UCSD-AML1 (cell line): ENCODE data around the gene TNFRSF4.
A peak's percentile ranks its signal among the peaks of the same experiment; 100 is the strongest.
"Not testable (repeated sequence)": the region's sequence is repeated elsewhere in the genome, so short reads cannot be mapped to it uniquely, and the experiment has no call there.

Experiments
- DNase-seq: peaks from one replicate; lab custom pipeline; 2025; ENCODE audit not compliant: unreplicated experiment; lab: John Stamatoyannopoulos, UW

Gene TNFRSF4

DNA sequence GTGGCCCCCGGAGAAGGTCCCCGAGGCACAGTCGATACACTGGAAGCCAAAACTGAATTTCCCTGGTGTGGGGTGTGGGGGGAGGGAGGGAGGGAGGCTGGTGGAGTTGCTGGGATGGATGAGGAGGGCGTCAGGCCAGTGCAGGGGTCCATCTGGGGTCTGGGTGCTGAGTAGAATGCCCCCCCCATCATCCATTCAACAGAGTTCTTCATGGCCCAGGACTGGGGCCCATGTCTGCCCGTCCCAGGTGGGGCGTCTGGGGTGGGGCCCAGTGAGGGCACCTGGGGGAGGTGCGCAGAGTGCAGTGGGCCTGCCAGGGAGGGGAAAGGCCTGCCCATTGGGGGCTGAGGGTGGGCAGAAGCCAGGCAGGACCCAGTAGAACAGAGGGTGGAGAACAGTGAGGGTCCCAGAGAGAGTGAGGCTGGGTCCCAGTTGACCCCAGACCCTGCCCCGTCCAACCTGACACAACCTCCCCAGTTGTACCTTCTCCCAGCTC lies 9.5 kb downstream of the TNFRSF4 start:
- DNase-seq: no peak

DNA sequence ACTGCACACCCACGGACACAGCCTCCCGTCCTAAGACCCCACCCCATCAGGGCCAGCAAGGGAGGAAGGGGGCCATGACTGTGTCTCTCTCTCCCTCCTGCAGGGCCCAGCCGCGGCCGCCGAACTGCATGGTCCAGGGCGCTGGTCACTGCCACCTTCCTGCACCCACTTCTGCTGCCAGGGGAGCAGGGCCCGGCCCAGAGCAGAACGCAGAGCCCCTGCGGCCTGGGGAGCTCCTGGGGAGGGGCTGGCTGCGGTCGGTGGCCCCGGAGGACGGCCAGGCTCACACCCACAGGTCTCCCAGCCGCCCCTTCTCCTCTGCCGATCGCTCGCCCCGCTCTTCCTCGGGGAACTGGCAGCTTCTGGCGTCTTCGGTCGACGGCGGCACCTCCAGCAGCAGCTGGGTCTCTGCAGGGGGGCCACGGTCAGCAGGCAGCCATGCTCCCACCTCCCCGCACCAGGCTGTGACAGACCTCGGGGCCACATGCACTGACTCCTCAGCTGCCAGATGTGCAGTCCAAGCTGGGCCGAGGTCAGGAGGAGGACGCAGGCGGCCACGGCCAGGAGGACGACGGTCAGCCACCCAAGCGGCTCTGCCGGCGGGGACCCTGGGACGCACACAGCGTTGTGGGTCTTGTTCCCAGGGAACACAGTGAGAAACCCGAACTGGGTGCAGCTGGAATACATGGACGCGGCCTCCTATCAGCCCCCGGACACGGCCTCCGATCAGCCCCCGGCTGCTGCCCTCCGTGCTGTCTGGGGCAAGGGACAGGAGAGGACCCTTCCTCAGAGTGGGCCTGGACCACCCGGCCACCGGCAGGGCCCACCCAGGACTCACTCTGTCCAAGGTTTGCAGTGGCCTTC lies 10.2 kb downstream of the TNFRSF4 start:
- no peak for DNase-seq

DNA sequence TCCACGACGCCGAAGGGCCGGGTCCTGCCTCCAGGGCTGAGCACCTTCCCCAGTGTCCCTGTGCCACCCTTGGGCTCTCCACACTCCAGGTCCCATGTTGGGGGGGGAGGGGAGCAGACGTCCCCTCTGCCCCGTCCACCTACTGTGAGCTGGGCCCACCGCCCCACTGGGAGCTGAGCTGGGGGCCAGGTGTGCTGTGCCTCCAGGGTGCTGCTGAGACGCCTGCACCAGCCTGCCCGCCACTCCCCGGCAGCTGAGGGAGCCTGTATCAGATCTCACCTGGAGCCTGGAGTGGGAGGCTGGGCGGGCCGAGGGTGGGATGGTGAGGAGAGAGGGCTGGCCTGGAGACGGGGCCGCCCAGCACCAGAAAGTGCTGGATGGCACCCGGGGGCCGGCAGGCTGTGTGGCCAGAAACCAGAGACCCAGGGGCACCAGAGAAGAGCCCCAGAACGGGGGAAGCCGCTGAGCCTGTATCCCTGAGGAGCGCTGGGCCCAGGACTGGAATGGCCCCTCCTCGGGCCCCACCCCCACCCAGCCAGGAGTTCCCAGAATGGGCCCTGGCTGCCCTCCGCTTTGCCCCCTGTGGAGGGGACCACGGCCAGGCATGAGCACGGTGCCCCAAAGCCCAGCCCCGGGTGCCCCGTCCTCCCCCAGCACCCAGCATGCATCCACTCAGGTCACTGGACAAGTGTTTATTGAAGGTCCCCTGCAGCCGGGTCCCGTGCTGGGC lies 11.0 kb downstream of the TNFRSF4 start:
- DNase-seq: no peak

DNA sequence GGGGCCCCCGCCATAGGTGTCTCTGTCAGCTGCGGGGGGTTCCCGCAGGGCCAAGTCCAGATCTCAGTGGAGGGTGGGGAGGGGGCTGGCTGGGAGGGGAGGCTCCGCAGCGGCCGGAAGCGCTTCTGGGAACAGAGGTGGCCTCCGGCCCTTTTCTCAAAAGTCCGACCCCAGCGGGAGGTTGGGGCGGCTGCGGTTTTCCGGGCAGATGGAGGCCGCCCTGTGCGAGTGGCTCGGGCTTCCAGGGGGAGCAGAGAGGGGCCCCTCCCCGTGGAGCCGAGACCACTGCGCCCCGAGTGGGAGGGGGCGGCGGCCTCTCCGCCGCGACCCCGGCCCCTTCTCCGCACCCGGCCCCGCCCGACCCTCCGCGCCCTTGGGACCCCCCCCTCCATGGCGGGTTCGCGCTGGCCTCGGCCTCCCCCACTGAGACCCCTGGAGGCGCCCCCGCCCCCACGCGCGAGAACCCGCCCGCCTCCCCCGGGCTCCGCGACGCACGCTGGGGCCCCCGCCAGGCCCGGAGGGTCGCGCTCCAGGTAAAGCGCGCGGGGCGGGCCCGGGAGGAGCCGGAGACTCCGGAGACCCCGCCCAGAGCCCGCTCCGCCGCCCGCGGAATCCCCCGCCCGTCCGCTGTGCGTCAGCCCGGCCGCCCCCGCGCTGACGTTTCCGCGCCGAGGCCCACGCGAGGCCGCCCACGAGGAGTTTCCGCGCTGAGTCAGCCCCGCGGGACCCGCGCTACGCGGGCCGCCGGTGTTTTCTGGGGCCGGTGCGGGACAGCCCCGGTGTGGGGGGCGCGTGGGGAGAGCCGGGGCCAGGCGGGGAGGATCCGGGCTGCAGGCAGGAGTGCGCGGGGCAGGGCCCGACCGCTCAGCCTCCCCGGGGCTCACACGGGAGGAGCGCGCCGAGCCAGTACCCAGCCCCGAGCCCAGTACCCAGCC lies 12.8 kb downstream of the TNFRSF4 start:
- peak; percentile 81 for DNase-seq

DNA sequence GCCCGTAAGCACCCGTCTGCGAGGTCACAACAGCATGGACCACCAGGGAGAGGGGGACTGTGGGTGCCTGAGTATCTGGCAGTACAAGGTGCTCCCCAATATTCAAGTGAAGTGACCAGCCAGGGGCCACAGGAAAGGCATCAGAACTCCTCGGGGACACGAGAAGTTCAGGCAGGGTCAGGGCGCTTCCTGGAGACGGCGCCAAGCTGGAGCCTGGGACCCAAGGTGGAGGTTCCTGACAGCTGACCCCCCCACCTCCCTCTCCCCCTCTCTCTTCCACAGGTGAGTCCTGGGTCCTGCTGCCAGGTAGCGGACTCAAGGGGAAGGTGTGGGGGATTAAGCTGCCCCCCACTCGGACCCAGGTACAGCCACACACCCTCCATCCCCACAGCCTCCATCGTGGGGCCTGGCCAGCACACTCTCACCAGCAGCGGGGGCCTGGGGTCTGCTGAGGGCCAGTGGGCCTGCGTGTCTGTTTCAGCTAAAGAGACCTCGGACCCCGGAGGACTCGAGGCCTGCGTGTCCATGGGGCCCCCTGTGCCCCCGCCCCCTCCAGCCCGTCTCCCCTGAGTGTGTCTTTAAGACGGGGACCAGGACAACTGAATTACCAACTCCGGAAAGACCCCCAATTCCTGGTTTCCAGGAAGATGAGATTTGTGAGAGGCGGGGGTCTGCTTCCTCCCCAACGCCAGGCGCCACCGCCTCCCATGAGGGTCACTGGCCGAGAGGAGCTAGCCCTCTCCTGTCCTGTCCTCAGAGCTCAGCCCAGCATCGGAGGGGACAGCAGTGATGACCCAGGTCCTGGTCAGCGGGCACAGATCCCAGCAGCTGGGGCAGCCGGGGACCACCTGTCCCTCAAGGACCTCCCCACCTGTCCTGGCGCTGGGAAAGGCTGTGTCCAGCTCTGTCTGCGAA lies 13.7 kb downstream of the TNFRSF4 start:
- no peak for DNase-seq

DNA sequence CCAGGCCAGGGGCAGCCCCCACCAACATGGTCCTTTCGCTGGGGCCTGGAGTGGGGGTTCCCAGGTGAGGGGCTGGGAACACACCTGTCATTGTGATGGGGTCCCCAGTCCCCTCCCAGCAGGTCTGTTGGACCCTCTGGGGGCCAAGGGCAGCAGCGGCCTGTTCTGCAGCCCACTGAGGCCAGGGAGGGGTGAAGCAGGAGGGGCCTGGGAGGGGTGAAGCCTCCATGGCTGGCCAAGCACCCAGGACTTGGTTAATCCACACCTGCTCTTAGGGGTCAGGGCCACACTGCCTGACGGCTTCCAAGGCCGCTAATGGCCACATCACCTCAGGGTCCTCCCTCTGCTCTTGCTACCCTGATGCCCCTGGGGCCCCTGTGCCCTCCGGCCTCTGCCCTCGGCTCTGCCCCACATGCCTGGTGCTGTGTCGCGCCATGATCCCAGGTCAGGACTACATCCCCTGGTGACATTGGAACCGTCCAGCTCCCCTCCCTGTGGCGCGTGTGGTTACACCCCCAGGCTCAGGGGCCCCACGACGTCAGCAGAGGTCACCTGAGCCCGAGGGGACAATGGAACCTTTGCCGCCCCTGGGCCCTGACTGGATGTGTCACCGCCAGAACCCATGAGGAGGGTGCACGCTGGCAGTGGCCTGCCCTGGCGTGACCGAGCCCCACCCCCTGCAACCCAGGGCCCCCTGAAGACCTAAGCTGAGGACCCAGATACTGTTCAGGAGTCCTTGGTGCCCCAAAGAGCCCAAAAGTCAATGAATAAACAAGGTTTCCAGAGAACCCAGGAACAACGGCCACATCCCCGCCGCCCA lies 14.6 kb downstream of the TNFRSF4 start:
- DNase-seq: no peak

DNA sequence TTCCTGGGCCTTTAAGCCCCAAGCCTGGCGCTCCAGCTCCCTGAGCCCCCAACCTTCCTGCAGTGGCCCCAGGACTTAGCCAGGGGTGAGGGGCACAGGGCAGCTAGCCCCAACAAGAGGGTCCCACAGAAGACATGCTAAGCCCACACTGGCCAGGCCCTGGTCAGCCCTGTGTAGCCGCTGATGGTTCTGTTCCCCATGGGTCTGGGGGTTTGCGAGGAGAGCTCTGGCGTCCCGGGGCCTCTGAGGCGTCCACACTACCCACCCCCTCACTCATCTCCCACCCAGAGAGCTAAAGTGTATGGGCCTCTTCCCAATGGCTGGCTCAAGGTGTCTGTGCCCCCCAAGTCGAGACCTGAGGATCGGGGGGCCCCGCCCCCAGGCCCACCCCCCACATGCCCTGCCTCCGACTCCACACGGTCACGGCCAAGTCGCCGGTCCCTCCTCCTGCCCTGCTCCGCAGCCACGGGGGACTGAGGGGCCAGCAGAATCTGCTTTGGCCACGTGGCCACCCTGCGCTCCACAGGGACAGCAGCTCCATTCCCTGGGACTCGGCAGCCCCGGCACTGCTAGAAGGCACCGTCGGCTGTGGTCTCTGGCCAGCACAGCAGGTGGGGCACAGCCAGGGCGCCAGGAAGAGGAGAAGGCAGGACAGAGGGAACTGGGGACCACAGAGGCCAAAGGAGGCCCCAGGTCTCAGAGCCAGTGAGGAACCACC lies 15.4 kb downstream of the TNFRSF4 start:
- no peak for DNase-seq

DNA sequence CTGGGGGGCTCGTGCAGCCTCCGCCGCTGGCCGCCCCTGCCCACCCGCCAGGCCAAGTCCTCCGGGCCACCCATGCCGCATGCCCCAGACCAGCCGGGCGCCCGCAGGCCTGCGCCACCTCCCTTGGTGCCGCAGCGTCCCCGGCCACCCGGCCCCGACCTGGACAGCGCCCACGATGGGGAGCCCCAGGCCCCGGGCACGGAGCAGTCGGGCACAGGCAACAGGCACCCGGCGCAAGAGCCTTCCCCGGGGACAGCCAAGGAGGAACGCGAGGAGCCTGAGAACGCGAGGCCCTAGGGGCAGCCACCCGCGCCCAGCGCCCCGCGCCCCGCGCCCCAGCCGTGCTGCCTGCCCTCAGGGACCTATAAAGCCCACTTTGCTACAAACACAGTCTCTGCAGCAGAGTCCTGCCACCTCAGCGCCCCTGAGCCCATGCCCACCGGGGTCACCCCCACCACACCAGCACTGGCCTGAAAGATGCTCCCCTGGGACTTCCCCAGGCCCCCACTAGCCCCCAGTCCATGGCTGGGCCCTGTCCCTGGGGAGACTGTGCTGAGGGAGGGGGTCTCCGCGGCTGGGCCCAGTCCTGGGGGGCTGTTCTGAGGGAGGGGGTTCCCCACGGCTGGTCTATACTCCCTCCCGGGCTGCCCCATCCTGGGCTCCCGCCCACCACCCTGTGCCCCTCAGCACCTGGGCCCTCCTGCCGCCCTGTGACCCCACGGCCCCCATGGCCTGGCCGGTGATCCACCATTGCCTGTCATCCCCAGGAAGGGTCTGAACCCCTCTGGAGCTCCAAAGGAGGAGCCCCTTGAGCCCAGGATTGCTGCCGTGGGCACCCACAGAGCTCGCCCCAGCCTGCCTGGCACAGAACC lies 16.2 kb downstream of the TNFRSF4 start:
- DNase-seq: no peak

DNA sequence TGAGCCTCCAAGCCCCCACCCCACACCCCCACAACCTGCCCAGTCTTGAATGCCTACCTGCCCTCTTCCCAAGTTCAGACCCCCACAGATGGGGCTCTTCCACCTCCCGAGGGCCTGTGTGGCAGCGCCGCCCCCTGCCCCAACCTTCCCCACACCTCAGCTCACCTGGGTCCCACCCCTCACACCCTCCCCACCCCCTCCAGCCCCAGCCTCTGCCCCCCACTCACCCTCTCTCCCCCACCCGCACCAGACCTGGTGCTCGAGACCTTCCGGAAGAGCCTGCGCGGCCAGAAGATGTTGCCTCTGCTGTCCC lies 16.8 kb downstream of the TNFRSF4 start:
- DNase-seq: no peak

DNA sequence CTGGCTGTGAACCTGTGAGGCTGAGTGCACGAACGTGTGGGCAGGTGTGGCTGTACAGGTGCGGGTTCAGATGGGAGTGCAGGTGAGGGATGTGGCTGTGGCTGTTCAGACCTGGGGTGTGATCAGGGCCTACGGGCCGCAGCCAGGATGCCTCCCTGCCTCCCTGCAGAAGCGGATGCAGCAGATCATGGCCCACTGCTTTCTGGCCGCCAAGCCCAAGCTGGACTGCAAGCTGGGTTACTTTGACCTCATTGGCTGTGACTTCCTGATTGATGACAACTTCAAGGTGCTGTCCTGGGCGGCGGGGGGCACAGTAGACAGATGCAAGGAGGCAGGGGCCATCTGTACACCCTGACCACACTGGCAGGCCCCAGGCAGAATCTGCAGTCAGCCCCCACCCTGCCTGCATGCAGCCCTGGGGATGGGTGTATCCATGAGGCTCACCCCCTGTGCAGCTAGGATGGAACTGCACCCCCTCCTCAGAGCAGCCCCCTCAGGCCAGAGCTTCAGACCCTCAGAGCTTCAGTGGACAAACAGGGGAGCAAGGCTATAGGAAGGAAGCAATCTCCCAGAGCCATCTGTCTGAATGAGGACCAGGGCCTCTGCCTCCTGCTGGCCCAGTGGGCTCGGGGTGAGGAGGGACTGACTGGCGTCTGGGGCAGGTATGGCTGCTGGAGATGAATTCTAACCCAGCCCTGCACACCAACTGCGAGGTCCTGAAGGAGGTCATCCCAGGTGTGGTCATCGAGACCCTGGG lies 17.3 kb downstream of the TNFRSF4 start:
- DNase-seq: no peak

DNA sequence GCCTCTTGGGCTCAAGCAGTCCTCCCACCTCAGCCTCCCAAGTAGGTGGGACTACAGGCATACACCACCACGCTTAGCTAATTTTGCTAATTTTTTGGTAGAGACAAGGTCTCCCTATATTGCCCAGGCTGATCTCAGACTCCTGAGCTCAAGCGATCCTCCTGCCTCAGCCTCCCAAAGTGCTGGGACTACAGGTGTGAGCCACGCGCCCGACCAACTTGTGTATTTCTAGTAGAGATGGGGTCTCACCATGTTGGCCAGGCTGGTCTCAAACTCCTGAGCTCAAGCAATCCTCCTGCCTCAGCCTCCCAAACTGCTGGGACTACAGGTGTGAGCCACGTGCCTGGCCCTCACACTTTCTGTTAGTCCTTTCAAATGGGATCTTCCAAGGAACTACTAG lies 18.2 kb downstream of the TNFRSF4 start:
- DNase-seq: not testable (repeated sequence)

DNA sequence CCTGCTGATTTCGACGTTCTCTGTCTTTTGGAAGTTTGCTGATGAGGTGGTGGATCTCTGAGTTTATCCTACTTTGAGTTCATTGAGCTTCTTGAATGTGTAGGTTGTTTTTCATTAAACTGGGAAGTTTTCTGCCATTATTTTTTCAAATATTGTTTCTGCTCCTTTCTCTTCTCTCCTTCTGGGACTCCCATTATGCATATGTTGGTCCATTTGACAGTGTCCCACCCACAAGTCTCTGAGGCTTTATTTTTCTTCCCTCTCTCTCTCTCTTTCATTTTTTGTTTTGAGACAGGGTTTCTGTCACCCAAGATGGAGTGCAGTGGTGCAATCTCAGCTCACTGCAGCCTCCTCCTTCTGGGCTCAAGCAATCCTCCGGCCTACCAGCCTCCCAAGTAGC lies 19.2 kb downstream of the TNFRSF4 start:
- DNase-seq: no peak

DNA sequence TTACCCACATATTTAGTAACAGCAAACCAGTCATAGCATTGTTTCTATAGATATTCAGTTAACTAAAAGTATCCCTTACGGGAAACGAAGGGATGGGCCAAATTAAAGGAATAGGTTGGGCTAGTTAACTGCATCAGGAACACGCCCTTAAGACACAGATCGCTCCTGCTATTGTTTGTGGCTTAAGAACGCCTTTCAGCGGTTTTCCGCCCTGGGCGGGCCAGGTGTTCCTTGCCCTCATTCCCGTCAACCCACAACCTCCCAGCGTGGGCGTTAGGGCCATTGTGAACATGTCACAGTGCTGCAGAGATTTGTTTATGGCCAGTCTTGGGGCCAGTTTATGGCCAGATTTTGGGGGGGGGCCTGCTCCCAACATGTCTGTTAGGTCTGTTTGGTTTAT lies 22.2 kb downstream of the TNFRSF4 start:
- no peak for DNase-seq

DNA sequence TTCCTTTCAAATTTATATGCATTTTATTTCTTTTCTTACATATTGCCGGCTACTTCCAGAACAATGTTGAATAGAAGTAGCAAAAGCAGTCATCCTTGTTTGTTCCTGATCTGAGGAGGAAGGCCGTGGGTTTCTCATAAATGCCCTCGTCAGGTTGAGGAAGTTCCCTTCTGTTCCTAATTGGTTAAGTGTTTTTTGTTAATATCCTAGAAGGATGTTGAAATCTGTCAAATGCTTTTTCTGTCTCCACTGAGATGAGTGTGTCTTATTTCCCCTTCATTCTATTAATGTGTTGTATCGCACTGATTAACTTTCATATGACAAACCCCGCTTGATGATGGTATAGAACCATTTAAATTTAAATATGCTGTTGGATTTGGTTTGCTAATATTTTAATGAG lies 24.8 kb downstream of the TNFRSF4 start:
- DNase-seq: no peak

DNA sequence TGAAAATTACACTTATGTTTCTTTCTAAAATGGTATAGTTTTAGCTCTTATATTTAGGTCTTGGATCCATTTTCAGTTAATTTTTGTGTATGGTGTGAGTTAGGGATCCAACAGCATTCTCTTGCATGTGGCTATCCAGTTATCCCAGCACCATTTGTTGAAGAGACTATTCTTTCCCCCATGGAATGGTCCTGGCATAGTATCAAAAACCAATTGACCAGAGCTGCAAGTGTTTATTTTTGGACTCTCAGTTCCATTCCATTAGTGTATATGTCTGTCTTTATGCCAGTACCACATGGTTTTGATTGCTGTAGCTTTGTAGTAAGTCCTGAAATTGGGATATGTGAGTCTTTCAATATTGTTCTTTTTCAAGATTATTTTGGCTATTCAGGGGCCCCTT lies 26.0 kb downstream of the TNFRSF4 start:
- DNase-seq: no peak

DNA sequence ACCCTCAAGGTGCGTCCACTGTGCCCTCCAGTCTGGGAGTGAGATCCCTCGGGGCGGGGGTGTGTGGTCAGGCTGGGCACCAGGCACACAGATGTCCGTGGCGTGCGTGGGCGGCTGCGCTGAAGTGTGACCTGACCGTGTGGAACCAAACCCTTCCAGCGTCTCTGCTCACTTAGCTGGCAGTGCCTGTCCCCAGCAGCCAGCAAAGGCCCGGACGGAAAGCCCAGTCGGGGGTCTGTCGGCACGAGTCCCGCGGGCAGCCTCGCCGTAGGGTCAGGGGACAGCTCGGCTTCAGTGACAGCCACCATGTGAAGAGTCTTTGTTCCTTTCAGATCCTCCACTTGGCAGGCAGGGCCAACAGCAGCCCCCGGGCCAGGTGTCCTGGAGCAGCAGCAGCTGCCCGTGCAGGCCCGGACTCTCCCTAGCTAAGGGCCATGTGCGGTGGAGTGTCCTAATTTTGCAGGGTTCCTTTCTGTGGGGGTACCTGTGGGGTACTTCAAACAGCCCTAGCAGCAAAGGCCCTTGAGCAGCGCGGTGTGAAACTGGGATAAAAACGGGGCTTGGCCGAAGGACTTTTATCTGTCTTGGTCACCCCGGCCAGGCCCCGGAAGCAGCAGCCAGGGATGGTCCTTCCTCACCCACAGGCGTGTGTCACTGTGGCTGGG lies 28.7 kb downstream of the TNFRSF4 start:
- DNase-seq: no peak
